Adrenal gland (tissue), 12 donors: ENCODE results near the gene VPS13D. TPM values are rescaled to one million over a fixed set of nuclear protein-coding genes. Genes with fewer than 3 reads are reported as not detected.

Experiments used
- DNase-seq, 7 donors: peaks; one replicate each; pipeline ENCODE4 v3.0.0-alpha.2; 2019 to 2020
- H3K27ac ChIP-seq, 5 donors: fragments of 200-600 bp; sonication (generic) in 4 of 5; 1 replicate in 3 of 5; 2 replicates in 2 of 5; pipeline versions ENCODE4 v1.5.1 to v1.8.0; 2016 to 2020; ENCODE audit warnings: mild to moderate bottlenecking in 1 of 5
- H3K27me3 ChIP-seq: fragments of 200-600 bp; 2 replicates; pipeline ENCODE4 v1.8.0; 2021
- H3K36me3 ChIP-seq, 2 donors: fragments of 200-600 bp; replicated peaks in 1 of 2; 1 replicate in 1 of 2; 2 replicates in 1 of 2; pipeline versions ENCODE4 v1.5.1 to v1.8.0; 2018 to 2022
- H3K4me1 ChIP-seq, 2 donors: fragments of 200-600 bp; replicated peaks in 1 of 2; 1 replicate in 1 of 2; 2 replicates in 1 of 2; pipeline versions ENCODE4 v1.5.1 to v1.8.0; 2018 to 2021
- H3K4me3 ChIP-seq, 4 donors: fragments of 200-600 bp; sonication (generic) in 3 of 4; one replicate each; pipeline ENCODE4 v1.5.1; 2016 to 2018
- H3K9me3 ChIP-seq, 3 donors: fragments of 200-600 bp; sonication (generic) in 1 of 3; replicated peaks in 1 of 3; 1 replicate in 2 of 3; 2 replicates in 1 of 3; pipeline versions ENCODE4 v1.5.1 to v1.8.0; 2016 to 2021
- POLR2A ChIP-seq, 2 donors: fragments of 450-650 bp; IDR thresholded peaks; one replicate each; pipeline ENCODE4 v1.6.1; 2017; ENCODE audit warnings: antibody characterized with exemption in 2 of 2, mild to moderate bottlenecking in 2 of 2, moderate library complexity in 1 of 2
- WGBS, 4 donors: extraction: QIAGEN DNeasy Blood & Tissue Kit in 2 of 4; methylation state at CpG; one replicate each; pipeline versions ENCODE4 v1.1.5 to v1.1.7; 2013 to 2017; 5-methylcytosine and 5-hydroxymethylcytosine counted together
- intact Hi-C, 2 donors: fragments of 100-400 bp; cut with DNase I; formaldehyde crosslinking; loops; one replicate each; pipeline versions ENCODE4 v1.14.1 to v1.15.0; 2022 to 2023
- polyA plus RNA-seq, 3 donors: library from polyadenylated mRNA; stranded (reverse); fragments of 200-250 nt in 2 of 3; fragments of 350-450 nt in 1 of 3; fragmentation: Illumina TruSeq in 1 of 3; extraction: RNeasy Lipid Tissue Mini Kit (QIAGEN cat#74804) in 1 of 3; gene quantifications; one replicate each; pipeline ENCODE4 v1.2.3, GENCODE V29; 2013 to 2014
- total RNA-seq, 9 donors: library from RNA; depleted of rRNA in 4 of 9; stranded (reverse); fragments of >200 nt in 4 of 9; fragments of 120-200 nt in 1 of 9; fragmentation: NEBNext Ultra II Directional in 1 of 9; extraction: Animal tissue kit (Norgen Biotek cat#: 25700) in 1 of 9; gene quantifications; one replicate each; pipeline versions ENCODE4 v1.1.0 to v1.2.4, GENCODE V29; 2013 to 2023
- TF ChIP-seq, protein P1 (sequence below), 6 experiments: fragments of 450-650 bp in 4 of 6; fragments of 200-600 bp in 2 of 6; sonication (generic) in 1 of 6; IDR thresholded peaks; 1 replicate in 5 of 6; 2 replicates in 1 of 6; pipeline versions ENCODE4 v1.5.1 to v1.8.0; 2016 to 2021; ENCODE audit warnings: antibody characterized with exemption in 6 of 6, mild to moderate bottlenecking in 2 of 6, moderate library complexity in 1 of 6
- donor health status: healthy with polysubstance abuse.
- donor health status: Bipolar disorder and iron deficiency.
- donor health status: DM: yes; HTN: yes; CAD: no.
- donor health status: DM: no; HTN: no; CAD: no.
- donor health status: DM: no; HTN: no; CAD: no.
- donor health status: DM: yes; HTN: yes; CAD: no.

The VPS13D gene
- total and polyA plus RNA-seq, 12 donors, result 17.0 to 62.3 (median 39.9) TPM

DNA sequence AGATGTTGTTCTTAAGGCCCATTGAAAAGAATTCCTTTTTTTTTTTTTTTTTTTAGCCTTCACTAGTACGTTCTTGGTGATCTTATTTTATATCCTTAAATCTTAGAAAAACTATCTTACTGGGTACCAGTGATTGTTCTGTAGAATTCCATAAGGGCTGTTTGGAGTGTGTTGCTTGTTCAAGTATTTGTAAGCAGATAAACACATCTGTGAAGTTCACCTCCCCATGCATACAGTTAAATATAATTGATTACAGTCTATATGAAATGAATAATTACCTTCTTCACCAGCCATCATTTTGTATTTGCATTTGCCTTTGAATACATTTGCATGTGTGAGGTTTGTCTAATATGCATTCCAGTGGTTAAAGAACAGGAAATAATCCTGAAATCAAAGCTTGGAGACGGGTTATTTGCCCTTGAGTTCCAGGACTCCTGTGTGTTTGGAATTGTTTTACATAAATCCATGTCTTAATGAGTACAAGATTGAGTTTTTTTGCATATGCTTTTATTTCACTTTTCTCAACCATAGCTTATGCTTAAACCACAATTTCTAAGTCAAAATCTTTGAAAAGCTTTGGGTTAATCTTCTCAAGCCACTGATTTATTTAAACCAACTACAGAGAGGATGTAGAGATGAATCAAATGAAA is 73.1 kb downstream of the VPS13D start:
- peaks cover 0 to 37% of the 10 kb centered on the region in 2 donors for H3K36me3 ChIP-seq

DNA sequence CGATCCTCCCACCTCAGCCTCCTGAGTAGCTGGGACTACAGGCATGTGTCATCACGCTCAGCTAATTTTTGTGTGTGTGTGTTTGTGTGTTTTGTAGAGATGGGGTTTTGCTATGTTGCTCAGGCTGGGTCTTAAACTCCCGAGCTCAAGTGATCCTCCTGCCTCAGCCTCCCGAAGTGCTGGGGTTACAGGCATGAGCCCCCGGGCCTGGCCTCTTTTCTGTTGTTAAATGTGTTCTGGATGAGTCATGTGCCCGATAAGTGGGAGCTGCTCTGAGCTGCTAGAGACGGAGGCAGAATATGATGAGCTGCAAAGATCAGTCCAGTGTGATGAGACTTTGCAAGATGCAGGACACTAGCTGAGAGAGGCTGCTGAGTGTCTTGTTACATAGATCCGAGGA is 75.5 kb downstream of the VPS13D start:
- DNase-seq, result no peak
- no peak overlapping the region for H3K4me3 ChIP-seq
- no peaks in the 10 kb centered on the region for H3K27me3 ChIP-seq
- peaks cover 0 to 4% of the 10 kb centered on the region in 2 donors for H3K4me1 ChIP-seq
- TF ChIP-seq, protein P1, sequence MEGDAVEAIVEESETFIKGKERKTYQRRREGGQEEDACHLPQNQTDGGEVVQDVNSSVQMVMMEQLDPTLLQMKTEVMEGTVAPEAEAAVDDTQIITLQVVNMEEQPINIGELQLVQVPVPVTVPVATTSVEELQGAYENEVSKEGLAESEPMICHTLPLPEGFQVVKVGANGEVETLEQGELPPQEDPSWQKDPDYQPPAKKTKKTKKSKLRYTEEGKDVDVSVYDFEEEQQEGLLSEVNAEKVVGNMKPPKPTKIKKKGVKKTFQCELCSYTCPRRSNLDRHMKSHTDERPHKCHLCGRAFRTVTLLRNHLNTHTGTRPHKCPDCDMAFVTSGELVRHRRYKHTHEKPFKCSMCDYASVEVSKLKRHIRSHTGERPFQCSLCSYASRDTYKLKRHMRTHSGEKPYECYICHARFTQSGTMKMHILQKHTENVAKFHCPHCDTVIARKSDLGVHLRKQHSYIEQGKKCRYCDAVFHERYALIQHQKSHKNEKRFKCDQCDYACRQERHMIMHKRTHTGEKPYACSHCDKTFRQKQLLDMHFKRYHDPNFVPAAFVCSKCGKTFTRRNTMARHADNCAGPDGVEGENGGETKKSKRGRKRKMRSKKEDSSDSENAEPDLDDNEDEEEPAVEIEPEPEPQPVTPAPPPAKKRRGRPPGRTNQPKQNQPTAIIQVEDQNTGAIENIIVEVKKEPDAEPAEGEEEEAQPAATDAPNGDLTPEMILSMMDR (IDR thresholded peaks at IDR 0.05), result no peak
- no peak for TF ChIP-seq POLR2A (IDR thresholded peaks at IDR 0.05)
- H3K36me3 ChIP-seq, result peaks cover 0 to 60% of the 10 kb centered on the region in 2 donors
- H3K9me3 ChIP-seq, result no peaks in the 10 kb centered on the region
- H3K27ac ChIP-seq, result no peak overlapping the region
- 85 to 91% (median 88%) methylated on average over 8 of the region's 8 CpGs for WGBS, 4 donors
- intact Hi-C loops, result no loop called here

More for the DNA sequence above, 73.1 kb downstream of the VPS13D start:
- DNase-seq, result no peak
- 83 to 93% (median 85%) methylated on average over 2 of the region's 2 CpGs for WGBS, 4 donors
- TF ChIP-seq, protein P1 (IDR thresholded peaks at IDR 0.05), result no peak
- TF ChIP-seq POLR2A (IDR thresholded peaks at IDR 0.05), result no peak
- no peaks in the 10 kb centered on the region for H3K27me3 ChIP-seq
- intact Hi-C loops, result no loop called here
- no peaks in the 10 kb centered on the region for H3K9me3 ChIP-seq
- H3K4me3 ChIP-seq, result no peak overlapping the region
- no peak overlapping the region for H3K27ac ChIP-seq
- H3K4me1 ChIP-seq, result no peaks in the 10 kb centered on the region

DNA sequence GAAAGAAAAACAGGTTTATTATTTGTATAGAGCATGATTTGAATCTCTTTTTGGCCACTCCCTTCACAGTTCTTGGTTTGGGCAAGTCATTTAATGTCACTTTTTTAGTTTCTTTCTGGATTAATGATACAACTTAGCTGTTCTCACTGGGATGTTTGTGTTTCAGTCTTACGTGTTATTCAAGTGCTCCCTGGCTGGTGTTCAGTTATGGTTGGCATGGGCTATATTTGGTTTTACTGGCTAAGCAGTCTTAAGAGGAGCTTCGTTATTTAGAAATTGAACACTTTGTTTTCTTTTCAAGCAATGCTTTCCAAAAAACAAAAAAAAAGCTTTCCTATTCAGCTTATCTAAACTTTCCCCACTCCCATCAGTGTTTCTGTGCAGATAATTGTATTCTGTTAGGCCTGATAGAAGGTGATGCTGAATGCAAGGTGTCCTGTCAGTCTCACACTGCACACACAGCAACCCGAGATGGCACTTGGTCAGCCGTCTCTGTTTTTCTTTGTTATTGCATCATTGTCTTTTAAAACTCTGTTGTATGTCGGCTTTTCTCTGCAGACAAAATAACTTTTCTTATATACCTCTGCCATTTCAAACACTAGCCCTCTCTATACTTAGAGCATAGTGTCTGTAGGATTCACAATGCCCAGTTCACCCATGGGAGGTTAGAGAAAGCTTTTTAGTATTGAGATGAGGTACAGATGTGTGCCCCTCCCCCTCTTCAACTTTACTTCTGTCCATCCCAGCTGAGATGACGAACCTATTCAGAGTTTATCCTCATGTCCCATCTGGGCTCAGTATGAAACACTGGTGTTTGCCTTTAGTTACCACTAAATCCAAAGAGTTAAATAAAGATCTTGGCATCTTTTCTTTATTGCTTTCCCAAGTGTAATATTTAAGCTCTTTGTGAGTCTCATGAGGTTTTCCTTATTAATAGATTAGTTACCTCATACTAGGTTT is 80.2 kb downstream of the VPS13D start:
- WGBS, 4 donors, result 79 to 85% (median 82%) methylated on average over 6 of the region's 6 CpGs
- TF ChIP-seq POLR2A (IDR thresholded peaks at IDR 0.05), result no peak
- TF ChIP-seq, protein P1 (IDR thresholded peaks at IDR 0.05), result no peak
- H3K4me3 ChIP-seq, result no peak overlapping the region
- H3K27me3 ChIP-seq, result no peaks in the 10 kb centered on the region
- peaks cover 0 to 73% of the 10 kb centered on the region in 2 donors for H3K36me3 ChIP-seq
- intact Hi-C loops, result loop anchor here (10.0 kb wide), 2 partner anchors 305 to 345 kb away; partner anchors contain the start of gene DHRS3 (in 1 of the 2)
- H3K4me1 ChIP-seq, result peaks cover 1 to 20% of the 10 kb centered on the region in 2 donors
- no peaks in the 10 kb centered on the region for H3K9me3 ChIP-seq
- no peak for DNase-seq
- peak overlapping the region in 1 of 5 donors; percentile 15 for H3K27ac ChIP-seq

DNA sequence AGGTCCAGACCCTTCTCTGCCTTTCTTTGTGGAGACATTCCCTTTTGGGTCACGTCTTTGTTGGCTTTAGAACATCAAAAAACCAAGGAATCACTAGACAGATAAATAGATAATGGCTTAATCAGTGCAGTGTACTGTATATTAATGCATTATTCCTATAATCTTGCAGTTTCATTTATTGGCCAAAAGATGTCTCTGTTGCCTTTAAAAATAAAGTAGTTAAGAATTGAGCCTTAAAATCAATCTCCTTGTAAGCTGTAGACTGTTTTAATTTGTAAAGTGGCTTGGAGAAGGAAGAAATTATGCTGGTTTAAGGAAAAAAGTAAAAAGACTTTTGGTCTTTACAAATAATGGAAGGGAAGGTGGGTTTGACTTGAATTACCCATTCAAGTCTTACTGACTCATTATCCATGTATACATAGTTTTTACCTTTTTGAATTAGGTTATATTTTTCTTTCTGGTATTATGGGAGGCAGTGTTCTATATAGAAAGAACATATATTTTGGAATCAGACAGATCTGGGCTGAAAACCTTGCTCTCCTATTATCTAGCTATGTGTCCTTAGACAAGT is 84.6 kb downstream of the VPS13D start:
- H3K9me3 ChIP-seq, result no peaks in the 10 kb centered on the region
- peaks cover 0 to 48% of the 10 kb centered on the region in 2 donors for H3K36me3 ChIP-seq
- H3K4me1 ChIP-seq, result peaks cover 5 to 20% of the 10 kb centered on the region in 2 donors
- peak overlapping the region in 1 of 5 donors; percentile 1 for H3K27ac ChIP-seq
- TF ChIP-seq, protein P1 (IDR thresholded peaks at IDR 0.05), result peak; percentile 17 to 60 (median 50)
- TF ChIP-seq POLR2A (IDR thresholded peaks at IDR 0.05), result no peak
- H3K4me3 ChIP-seq, result no peak overlapping the region
- DNase-seq, result no peak
- intact Hi-C loops, result loop anchor here (10.0 kb wide), 2 partner anchors 300 to 340 kb away; partner anchors contain the start of gene DHRS3 (in 1 of the 2)
- WGBS, 4 donors, result 58 to 76% (median 71%) methylated on average over 1 of the region's 1 CpG
- H3K27me3 ChIP-seq, result no peaks in the 10 kb centered on the region
